ENCODE data around the gene WWOX. TPM values are rescaled to one million over a fixed set of nuclear protein-coding genes. Genes with fewer than 3 reads are reported as not detected.

WWOX gene
- total and polyA plus RNA-seq, 2 of the 8 experiments (the other 6 are each of a cell fraction or from before 2014, with no cell fraction given) = 5.4 to 16.7 TPM

GRCh38 chr16:78460428-78460827, 361.0 kb downstream of the WWOX start:
- Histone ChIP-seq H4K8ac (ENCODE audit: extremely low read depth, insufficient read depth, low read length) (no peak overlapping the region), H3K18ac (ENCODE audit: extremely low read depth, low read length) (no peak overlapping the region), H3K4me3 (ENCODE audit: extremely low read depth in 1 of 4, insufficient read depth in 2 of 4, low read depth in 3 of 4, low read length in 4 of 4) (no peak overlapping the region), H4K5ac (ENCODE audit: insufficient read length, low read depth, low read length) (no peak overlapping the region), H2AFZ (ENCODE audit: low read length) (no peak overlapping the region), H3K27me3 (replicated peaks in 1 of 4; ENCODE audit: control insufficient read depth in 3 of 4, extremely low read depth in 1 of 4, insufficient read depth in 3 of 4, low read length in 3 of 4) (no peaks in the 10 kb centered on the region), H2BK20ac (ENCODE audit: low read length) (no peak overlapping the region), H3K56ac (replicated peaks; ENCODE audit: insufficient read length, low read depth, low read length) (no peak overlapping the region), H3K4ac (replicated peaks; ENCODE audit: insufficient read length, low read depth, low read length) (no peak overlapping the region), H2BK5ac (ENCODE audit: low read depth, low read length) (no peak overlapping the region), H3K27ac (ENCODE audit: low read depth, low read length) (no peak overlapping the region), H3K23me2 (ENCODE audit: low read depth, low read length) (no peaks in the 10 kb centered on the region), H2BK15ac (ENCODE audit: low read length) (no peak overlapping the region), H3K4me1 (replicated peaks in 1 of 4; ENCODE audit: control insufficient read depth in 3 of 4, insufficient read depth in 4 of 4, low read length in 3 of 4) (0 out of 7 replicates have a peak, but pooled peaks cover 0 to 3% (median 0%) of the 10 kb centered on the region in 4 experiments), H3K9me3 (ENCODE audit: insufficient read depth in 2 of 2, low read depth in 1 of 2, low read length in 1 of 2) (no peaks in the 10 kb centered on the region; a peak in 1 of 4 replicates), H2AK5ac (ENCODE audit: low read depth, low read length) (no peak overlapping the region), H3K79me2 (ENCODE audit: control insufficient read depth in 1 of 2, insufficient read depth in 2 of 2, low read length in 2 of 2) (no peaks in the 10 kb centered on the region), H3K4me2 (ENCODE audit: insufficient read depth in 1 of 2, low read depth in 2 of 2, low read length in 2 of 2) (no peak overlapping the region), H4K20me1 (replicated peaks in 1 of 2; ENCODE audit: control insufficient read depth in 1 of 2, insufficient read depth in 2 of 2, low read length in 2 of 2) (no peaks in the 10 kb centered on the region), H2BK120ac (replicated peaks; ENCODE audit: low read depth, low read length) (no peak overlapping the region), H3K79me1 (ENCODE audit: low read depth, low read length) (no peaks in the 10 kb centered on the region), H4K91ac (replicated peaks; ENCODE audit: insufficient read length, low read length) (no peak overlapping the region), H3K36me3 (ENCODE audit: control insufficient read depth in 2 of 4, insufficient read depth in 4 of 4, low read length in 3 of 4) (no peaks in the 10 kb centered on the region; a peak in 1 of 8 replicates), H3K14ac (ENCODE audit: insufficient read length) (no peak overlapping the region), H3K9ac (replicated peaks in 1 of 4; ENCODE audit: extremely low read depth in 1 of 4, low read depth in 3 of 4, low read length in 3 of 4) (no peak overlapping the region), H3K23ac (ENCODE audit: insufficient read length) (no peak overlapping the region), H2BK12ac (ENCODE audit: low read depth, low read length) (no peak overlapping the region)
- FAIRE-seq (no peak), DNase-seq (ENCODE audit: low read depth in 1 of 2, low spot score in 2 of 2) (no peak)
- POLR2A ChIA-PET (ENCODE audit: partially characterized antibody) = no interaction called here
- CTCF ChIA-PET (ENCODE audit: partially characterized antibody) = interaction anchor here (3.3 kb wide), 1 partner anchor 18 kb away, joined by 9 read pairs; no protein-coding TSS in a partner anchor
- WGBS, 2 experiments (ENCODE audit: extremely low coverage in 1 of 2, insufficient coverage in 1 of 2, insufficient read length in 1 of 2, insufficient replicate concordance in 2 of 2, low coverage in 1 of 2, low lambda C conversion rate in 2 of 2, missing lambda C conversion rate in 1 of 2) = 90% methylated on average over 4 of the region's 4 CpGs; no CpG with 5 or more reads in 1 of the 2 experiments
- no peak for TF ChIP-seq JUND (IDR thresholded peaks at IDR 0.05; ENCODE audit: low read length)

All from H1 (cell line).